ENCODE results near the gene KIF19.

The KIF19 gene

DNA sequence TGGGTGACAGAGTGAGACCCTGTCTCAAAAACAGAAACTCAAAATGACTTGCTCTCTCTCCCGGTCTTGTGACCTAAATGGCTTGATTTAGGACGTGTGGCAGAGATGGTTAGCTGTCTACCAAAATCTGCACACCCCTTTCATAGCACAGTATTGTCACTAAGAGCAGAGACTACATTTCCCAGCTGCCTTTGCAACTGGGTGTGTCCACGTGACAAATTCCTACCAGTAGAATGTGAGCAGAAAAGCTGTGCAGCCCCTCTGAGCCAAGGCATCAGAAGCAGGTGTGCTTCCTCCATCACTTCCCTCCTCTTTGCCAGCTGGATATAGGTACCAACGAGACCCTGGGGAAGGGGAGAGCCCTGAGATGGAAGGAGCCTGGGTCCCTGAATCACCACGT, 66.8 kb downstream of the KIF19 start:
- no peak for TF ChIP-seq SPI1 (IDR thresholded peaks at IDR 0.05; ENCODE audit: borderline replicate concordance, low read depth)
- no peaks in the 10 kb centered on the region for H3K27me3 ChIP-seq (ENCODE audit: insufficient read depth, poor library complexity, severe bottlenecking)
- no peak for DNase-seq (ENCODE audit: low read depth in 1 of 2, low spot score in 1 of 2)

DNA sequence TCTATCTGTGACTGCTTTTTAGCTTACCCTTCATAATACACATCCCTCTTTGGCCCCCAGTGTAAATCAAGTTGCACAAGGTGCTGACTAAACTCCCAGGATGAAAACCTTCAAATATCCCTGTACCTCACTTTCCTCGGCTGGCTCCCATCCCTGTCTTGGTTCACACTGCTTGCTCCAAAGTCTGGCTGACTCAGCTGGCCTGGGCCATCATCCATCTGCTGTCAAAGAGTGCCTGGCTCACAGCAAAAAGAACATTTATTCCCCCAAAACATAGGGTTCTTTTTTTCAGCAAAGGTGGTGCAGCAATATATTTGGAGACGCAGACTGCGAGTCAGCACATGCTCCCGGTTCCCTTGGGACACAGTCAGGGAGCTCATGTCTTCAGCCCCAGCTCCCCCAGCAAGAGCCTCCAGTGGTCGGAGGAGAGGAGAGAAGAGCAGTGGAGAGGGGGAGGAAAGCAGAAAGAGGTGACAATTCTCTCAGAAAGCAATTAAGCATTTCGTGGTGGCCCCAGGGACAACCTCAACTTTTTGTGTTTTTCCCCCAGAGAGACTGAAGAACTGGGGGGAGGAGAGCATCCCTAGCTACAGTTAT, 67.4 kb downstream of the KIF19 start:
- Histone ChIP-seq H3K27ac (replicated peaks) (no peak overlapping the region), H3K4me3 (replicated peaks; ENCODE audit: insufficient read depth, low read length) (no peak overlapping the region), H3K27me3 (ENCODE audit: insufficient read depth, poor library complexity, severe bottlenecking) (no peaks in the 10 kb centered on the region)
- no peak for TF ChIP-seq GABPA (IDR thresholded peaks at IDR 0.05; ENCODE audit: low read depth)
- TF ChIP-seq SPI1 (IDR thresholded peaks at IDR 0.05; ENCODE audit: borderline replicate concordance, low read depth): peak; percentile 25; the same call in 1 of the 2 replicates
- DNase-seq (ENCODE audit: low read depth in 1 of 2, low spot score in 1 of 2): no peak

More for the DNA sequence above, 66.8 kb downstream of the KIF19 start:
- H3K4me3 ChIP-seq (replicated peaks; ENCODE audit: insufficient read depth, low read length): no peak overlapping the region
- H3K27ac ChIP-seq (replicated peaks): no peak overlapping the region

DNA sequence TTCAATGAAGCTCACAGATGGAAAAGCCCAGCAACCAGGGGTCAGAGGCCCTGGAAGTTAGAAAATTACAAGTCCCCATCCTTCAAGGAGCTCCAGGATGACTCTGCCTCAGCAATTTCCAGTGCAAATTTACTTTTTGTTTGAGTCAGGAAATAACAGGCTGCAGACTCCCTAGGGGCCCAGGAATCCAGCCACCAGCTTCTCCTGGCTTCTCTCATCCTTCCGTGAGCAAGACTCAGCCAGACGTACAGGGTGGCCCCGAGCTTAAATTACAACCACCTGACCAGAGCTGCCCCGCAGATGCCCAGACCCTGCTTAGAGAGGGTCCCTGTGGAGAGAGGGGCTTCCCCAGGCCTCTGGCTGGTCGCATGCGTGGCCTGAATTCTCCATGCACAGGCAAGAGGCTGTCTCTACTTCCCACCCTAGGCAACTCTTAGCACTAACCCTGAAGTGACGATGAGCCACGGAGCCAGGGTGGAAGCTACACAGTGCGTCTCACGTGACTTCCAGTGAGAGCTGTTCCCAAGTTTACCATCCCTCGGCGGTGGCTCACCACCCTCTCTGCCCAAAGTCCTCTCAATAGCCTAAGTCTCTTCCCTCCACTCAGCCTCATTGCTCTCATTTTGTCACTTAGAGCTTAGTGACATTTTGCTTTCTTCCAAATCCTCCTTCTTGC, 68.4 kb downstream of the KIF19 start:
- Histone ChIP-seq H3K27ac (replicated peaks) (no peak overlapping the region), H3K4me3 (replicated peaks; ENCODE audit: insufficient read depth, low read length) (no peak overlapping the region), H3K27me3 (ENCODE audit: insufficient read depth, poor library complexity, severe bottlenecking) (no peaks in the 10 kb centered on the region)
- TF ChIP-seq, protein P1, sequence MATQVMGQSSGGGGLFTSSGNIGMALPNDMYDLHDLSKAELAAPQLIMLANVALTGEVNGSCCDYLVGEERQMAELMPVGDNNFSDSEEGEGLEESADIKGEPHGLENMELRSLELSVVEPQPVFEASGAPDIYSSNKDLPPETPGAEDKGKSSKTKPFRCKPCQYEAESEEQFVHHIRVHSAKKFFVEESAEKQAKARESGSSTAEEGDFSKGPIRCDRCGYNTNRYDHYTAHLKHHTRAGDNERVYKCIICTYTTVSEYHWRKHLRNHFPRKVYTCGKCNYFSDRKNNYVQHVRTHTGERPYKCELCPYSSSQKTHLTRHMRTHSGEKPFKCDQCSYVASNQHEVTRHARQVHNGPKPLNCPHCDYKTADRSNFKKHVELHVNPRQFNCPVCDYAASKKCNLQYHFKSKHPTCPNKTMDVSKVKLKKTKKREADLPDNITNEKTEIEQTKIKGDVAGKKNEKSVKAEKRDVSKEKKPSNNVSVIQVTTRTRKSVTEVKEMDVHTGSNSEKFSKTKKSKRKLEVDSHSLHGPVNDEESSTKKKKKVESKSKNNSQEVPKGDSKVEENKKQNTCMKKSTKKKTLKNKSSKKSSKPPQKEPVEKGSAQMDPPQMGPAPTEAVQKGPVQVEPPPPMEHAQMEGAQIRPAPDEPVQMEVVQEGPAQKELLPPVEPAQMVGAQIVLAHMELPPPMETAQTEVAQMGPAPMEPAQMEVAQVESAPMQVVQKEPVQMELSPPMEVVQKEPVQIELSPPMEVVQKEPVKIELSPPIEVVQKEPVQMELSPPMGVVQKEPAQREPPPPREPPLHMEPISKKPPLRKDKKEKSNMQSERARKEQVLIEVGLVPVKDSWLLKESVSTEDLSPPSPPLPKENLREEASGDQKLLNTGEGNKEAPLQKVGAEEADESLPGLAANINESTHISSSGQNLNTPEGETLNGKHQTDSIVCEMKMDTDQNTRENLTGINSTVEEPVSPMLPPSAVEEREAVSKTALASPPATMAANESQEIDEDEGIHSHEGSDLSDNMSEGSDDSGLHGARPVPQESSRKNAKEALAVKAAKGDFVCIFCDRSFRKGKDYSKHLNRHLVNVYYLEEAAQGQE (IDR thresholded peaks at IDR 0.05; ENCODE audit: insufficient replicate concordance, low read depth): no peak
- TF ChIP-seq, protein P2, sequence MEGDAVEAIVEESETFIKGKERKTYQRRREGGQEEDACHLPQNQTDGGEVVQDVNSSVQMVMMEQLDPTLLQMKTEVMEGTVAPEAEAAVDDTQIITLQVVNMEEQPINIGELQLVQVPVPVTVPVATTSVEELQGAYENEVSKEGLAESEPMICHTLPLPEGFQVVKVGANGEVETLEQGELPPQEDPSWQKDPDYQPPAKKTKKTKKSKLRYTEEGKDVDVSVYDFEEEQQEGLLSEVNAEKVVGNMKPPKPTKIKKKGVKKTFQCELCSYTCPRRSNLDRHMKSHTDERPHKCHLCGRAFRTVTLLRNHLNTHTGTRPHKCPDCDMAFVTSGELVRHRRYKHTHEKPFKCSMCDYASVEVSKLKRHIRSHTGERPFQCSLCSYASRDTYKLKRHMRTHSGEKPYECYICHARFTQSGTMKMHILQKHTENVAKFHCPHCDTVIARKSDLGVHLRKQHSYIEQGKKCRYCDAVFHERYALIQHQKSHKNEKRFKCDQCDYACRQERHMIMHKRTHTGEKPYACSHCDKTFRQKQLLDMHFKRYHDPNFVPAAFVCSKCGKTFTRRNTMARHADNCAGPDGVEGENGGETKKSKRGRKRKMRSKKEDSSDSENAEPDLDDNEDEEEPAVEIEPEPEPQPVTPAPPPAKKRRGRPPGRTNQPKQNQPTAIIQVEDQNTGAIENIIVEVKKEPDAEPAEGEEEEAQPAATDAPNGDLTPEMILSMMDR (IDR thresholded peaks at IDR 0.05; ENCODE audit: insufficient read depth, low read length): no peak
- TF ChIP-seq POLR2AphosphoS5 (IDR thresholded peaks at IDR 0.05; ENCODE audit: low read depth) (no peak), GABPA (IDR thresholded peaks at IDR 0.05; ENCODE audit: low read depth) (no peak), SPI1 (IDR thresholded peaks at IDR 0.05; ENCODE audit: borderline replicate concordance, low read depth) (no peak)
- no peak for DNase-seq (ENCODE audit: low read depth in 1 of 2, low spot score in 1 of 2)

DNA sequence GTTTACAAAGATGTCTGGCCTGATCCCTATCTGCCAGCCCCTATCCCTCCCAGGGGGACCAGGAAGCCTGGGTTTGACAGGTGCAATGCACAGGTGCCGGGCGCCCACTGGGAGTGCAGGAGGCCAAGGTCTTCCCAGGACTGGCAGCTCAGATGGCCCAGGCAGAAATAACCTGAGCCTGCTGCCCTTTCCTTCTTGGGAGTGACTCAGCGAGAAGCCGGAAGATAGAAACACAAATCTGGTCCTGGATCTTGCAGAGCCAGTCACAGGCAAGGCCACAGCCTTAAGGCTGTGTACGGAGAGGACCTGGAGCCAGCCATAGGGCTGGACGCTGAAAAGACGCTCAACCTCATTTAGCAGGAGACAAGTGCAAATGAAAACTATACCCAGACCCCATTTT, 69.0 kb downstream of the KIF19 start:
- Histone ChIP-seq H3K27ac (replicated peaks) (no peak overlapping the region), H3K27me3 (ENCODE audit: insufficient read depth, poor library complexity, severe bottlenecking) (no peaks in the 10 kb centered on the region), H3K4me3 (replicated peaks; ENCODE audit: insufficient read depth, low read length) (no peak overlapping the region)
- TF ChIP-seq, protein P1 (IDR thresholded peaks at IDR 0.05; ENCODE audit: insufficient replicate concordance, low read depth): no peak
- TF ChIP-seq SPI1 (IDR thresholded peaks at IDR 0.05; ENCODE audit: borderline replicate concordance, low read depth): no peak
- TF ChIP-seq GABPA (IDR thresholded peaks at IDR 0.05; ENCODE audit: low read depth): no peak
- TF ChIP-seq, protein P2 (IDR thresholded peaks at IDR 0.05; ENCODE audit: insufficient read depth, low read length): no peak
- TF ChIP-seq POLR2AphosphoS5 (IDR thresholded peaks at IDR 0.05; ENCODE audit: low read depth): no peak
- no peak for DNase-seq (ENCODE audit: low read depth in 1 of 2, low spot score in 1 of 2)
